GM18873 (cell line): ENCODE measurements around the gene SPPL3.

Source experiments
- ATAC-seq: cut with Tn5 transposase; IDR thresholded peaks from one replicate; pipeline ENCODE4 v1.9.1; 2021; ENCODE audit warnings: mild to moderate bottlenecking, moderate library complexity, moderate number of reproducible peaks; ENCODE audit not compliant: unreplicated experiment, low FRiP score

Gene SPPL3

GRCh38 chr12:120879718-120880300, 24.3 kb downstream of the SPPL3 start:
- no peak for ATAC-seq

GRCh38 chr12:120879102-120879501, 25.1 kb downstream of the SPPL3 start:
- ATAC-seq: no peak

GRCh38 chr12:120874547-120875245, 29.5 kb downstream of the SPPL3 start:
- no peak for ATAC-seq

- ATAC-seq: no peak
Measured at GRCh38 chr12:120873226-120873625, 30.9 kb downstream of the SPPL3 start.

- ATAC-seq: no peak
Measured at GRCh38 chr12:120872487-120872886, 31.7 kb downstream of the SPPL3 start.

- ATAC-seq: no peak
Measured at GRCh38 chr12:120870415-120870814, 33.7 kb downstream of the SPPL3 start.

GRCh38 chr12:120869376-120869775, 34.8 kb downstream of the SPPL3 start:
- no peak for ATAC-seq

GRCh38 chr12:120866108-120866507, 38.0 kb downstream of the SPPL3 start:
- no peak for ATAC-seq

- ATAC-seq: no peak
Measured at GRCh38 chr12:120865098-120865497, 39.1 kb downstream of the SPPL3 start.

GRCh38 chr12:120862664-120863063, 41.5 kb downstream of the SPPL3 start:
- no peak for ATAC-seq

GRCh38 chr12:120861074-120861795, 42.9 kb downstream of the SPPL3 start:
- ATAC-seq: no peak

GRCh38 chr12:120858306-120859088, 45.7 kb downstream of the SPPL3 start:
- ATAC-seq: no peak

- no peak for ATAC-seq
Measured at GRCh38 chr12:120856980-120857379, 47.2 kb downstream of the SPPL3 start.

- no peak for ATAC-seq
Measured at GRCh38 chr12:120855823-120856588, 48.2 kb downstream of the SPPL3 start.

- no peak for ATAC-seq
Measured at GRCh38 chr12:120854804-120855203, 49.4 kb downstream of the SPPL3 start.

- ATAC-seq: no peak
Measured at GRCh38 chr12:120853188-120853587, 51.0 kb downstream of the SPPL3 start.

- ATAC-seq: no peak
Measured at GRCh38 chr12:120851944-120852343, 52.2 kb downstream of the SPPL3 start.

GRCh38 chr12:120851444-120851843, 52.7 kb downstream of the SPPL3 start:
- ATAC-seq: no peak

- no peak for ATAC-seq
Measured at GRCh38 chr12:120849765-120850164, 54.4 kb downstream of the SPPL3 start.

GRCh38 chr12:120847814-120848213, 56.3 kb downstream of the SPPL3 start:
- no peak for ATAC-seq
